Stromal cell of bone marrow (primary cell): ENCODE results near the gene PALM2AKAP2.

Experiments
- DNase-seq: peaks from one replicate; pipeline ENCODE4 v3.0.0-alpha.2; 2012; ENCODE audit warnings: low read depth

The PALM2AKAP2 gene

DNA sequence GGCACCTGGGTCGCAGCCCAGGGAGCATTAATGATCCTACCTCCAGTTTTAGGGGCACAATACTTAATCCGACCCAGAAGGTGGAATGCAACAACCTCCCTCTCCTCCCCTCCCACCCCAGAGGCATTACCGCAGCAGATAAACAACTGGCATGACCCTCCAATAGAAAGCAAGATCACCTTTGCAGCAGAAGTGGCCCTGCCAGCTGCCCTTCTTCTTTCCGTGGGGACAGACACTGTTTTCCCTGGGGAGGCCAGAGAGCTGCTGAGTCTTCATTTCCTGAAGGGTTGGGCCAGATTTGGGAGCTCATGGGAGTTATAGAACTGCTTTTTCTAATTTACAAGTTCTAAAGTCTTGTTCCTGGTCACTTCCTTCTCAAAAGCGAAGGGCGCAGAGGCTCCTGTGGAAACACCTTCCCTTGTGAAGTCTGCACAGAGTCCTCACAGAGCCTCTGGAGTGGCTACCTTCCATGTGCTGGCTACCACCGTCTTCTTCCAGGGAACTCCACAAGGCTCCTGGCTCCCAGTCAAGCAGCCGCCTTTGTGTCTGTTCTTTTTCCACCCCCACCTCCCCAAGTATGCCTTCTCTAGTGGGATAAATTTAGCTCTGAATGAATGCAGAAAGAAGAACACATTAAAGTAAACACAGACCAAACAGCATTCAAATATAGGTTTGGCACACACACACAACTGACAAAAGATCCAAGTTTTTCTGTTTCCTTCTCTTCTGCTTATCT is 8.0 kb upstream of the PALM2AKAP2 start:
- no peak for DNase-seq

GRCh38 chr9:109775516-109775915 is 4.5 kb upstream of the PALM2AKAP2 start:
- DNase-seq = peak; percentile 60

DNA sequence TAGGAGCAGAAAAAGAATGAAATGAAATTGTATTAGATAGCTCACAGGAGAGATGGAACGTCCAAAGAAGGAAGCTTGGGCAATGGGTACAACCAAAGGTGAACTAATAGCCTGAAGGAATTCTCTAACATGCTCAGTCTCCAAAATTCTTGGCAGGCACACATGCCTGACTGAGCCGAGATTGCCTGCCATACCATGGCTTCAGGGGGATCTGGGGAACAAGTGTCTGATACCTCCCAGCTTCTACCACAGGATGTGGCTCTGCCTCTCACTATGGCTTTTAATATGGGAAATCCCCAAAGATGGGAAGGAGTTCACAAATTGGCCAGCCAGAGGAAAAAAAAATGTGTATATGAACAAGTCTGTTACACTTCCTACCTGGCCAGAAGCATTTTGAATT is 3.6 kb upstream of the PALM2AKAP2 start:
- no peak for DNase-seq

DNA sequence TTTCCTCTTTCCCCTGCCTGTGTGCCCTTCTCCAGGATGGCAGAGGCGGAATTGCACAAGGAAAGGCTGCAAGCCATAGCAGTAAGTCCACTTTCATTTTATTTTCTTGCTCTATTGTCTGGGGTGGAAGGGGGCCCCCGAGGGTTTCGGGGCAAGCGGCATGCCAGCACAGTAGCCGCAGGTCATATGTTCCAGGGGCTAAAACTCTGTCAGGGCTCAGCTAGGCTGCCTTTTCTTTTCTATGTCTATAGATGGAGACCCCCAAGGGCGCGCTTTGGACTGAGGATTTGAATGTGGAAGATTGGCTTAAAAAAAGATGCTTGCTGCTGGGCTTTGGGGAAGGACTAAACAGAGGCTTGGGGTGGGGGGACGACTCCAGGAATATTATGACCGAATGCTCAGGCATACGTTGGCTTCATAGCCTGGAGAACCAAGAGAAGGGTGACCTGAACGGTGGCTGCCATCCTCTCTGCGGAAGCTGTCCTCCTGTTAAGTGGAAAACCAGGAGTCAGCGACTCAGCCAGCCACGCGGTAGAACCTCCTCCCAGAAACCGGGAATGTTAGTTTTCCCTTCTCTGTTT is 545 bp downstream of the PALM2AKAP2 start:
- DNase-seq = no peak

- DNase-seq = no peak
Measured at GRCh38 chr9:109781086-109781485, 1.1 kb downstream of the PALM2AKAP2 start.

DNA sequence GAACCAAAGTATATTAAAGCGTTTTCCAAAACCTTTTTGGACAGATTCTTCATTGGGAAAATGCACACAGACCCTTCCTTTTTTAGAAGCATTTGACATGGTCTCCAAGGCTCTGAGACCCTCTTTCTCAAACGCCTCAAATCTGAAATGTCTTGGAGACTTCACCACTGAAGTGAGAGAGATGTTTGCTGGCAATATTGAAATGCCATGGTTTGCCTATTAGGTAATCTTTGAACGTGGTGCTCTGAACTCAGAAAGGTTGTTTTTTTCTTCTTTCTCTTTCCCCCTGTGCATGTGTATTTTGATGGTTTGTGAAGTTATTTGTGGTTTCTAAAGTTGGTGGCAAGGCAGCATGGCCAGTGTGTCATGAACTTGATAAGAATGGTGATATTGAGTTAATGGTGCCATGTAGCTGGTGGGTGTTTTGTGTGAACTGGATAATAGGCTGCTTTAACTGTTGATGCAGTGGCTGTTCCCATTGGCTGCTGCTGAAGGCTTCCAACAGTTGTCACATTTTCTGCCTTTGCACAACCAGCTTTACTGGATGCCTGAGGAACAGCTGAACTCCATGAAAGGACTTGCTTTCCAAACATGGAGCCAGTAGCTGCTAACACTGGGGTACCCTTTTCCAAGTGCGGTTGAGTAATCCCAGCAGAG is 1.7 kb downstream of the PALM2AKAP2 start:
- DNase-seq = no peak

DNA sequence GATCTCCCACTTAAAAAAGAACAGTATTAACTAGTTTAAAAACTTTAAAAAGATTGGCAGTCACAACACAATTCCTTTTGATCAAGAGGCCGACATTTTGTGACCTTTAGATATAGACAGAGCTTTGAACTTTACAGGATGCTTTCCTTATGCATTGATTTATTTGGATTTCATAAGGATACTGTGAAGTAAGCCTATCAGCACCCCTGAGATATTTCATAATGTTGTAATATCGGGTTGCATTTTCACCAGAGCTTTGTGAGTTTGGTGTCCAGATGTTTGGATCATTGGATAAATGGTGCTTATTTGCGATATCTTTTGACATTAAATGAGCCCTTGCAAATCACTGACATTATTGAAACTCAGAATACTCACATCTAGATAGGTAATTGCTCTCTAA is 7.7 kb downstream of the PALM2AKAP2 start:
- no peak for DNase-seq

GRCh38 chr9:109789556-109789955 is 9.6 kb downstream of the PALM2AKAP2 start:
- no peak for DNase-seq

DNA sequence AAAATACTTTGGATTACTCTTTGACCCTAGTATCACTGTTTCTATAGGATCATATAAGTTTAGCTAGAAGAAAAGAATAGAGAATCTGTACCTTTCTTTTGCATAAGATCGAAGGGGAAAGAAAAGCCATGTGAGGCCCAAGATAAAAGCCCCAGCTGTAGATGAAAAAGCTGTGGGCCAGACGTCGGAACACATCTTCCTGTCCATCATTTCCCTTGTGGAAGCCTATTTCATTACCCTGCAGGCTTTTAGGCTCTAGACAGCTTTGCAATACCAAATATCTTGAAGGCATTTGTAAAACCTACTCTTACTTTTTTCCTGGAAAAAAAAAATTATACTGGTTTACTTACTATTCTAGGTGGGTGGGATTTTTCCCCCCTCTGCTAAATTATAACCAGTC is 10.0 kb downstream of the PALM2AKAP2 start:
- DNase-seq = no peak

DNA sequence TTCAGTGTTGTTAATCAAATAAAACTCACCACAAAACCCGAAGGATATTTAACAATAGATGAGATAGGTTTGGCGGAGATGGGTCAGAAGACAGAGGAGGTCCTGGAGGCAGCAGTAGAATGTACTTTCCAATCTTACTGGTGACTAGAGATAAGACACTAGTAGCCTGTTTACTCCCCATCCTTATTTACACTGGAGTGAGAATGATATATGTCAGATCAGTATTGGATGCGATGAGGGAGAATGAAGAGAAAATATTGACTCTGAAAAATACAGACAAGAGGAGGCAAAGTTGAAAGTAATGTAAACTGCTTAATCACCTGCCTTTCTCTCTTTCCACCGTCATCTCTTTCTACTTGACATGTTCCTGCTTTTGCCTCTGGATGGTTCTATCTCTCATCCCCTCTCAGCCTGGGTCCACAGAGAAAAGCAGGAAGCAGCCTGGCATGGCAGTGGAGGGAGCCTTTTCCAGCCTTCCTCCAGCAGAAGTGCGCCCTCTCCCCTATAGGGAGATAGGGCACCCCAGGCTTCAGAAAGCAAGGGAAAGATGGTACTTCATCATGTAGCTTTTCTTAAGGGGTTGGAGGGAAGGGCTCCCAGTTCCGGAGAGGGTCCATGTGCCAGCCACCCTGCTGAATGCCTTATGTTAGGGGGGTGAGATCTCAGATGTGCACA is 11.1 kb downstream of the PALM2AKAP2 start:
- no peak for DNase-seq

GRCh38 chr9:109791747-109792146 is 11.7 kb downstream of the PALM2AKAP2 start:
- no peak for DNase-seq

GRCh38 chr9:109792951-109793546 is 13.1 kb downstream of the PALM2AKAP2 start:
- peak; percentile 83 for DNase-seq

DNA sequence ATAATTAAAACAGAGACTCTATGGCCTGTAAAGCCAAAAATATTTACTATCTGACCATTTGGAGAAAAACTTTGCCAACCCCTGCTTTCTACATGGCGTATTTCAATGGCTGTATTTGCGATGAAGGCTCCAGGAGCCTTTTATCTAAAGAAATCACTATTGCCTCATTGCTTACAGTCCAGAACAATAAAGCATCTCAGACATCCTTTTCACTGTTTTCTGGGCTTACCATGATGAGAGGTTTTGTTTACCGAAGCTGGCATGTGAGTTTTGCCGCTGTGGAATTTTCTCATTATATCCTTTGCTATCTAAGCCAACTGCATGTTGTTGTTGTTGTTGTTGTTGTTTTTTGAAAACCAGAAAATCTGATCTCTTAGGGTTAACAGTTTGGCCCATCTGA is 13.9 kb downstream of the PALM2AKAP2 start:
- no peak for DNase-seq

GRCh38 chr9:109794361-109795012 is 14.5 kb downstream of the PALM2AKAP2 start:
- peak; percentile 27 for DNase-seq

- no peak for DNase-seq
Measured at GRCh38 chr9:109795613-109796012, 15.6 kb downstream of the PALM2AKAP2 start.

GRCh38 chr9:109796078-109796477 is 16.1 kb downstream of the PALM2AKAP2 start:
- no peak for DNase-seq

DNA sequence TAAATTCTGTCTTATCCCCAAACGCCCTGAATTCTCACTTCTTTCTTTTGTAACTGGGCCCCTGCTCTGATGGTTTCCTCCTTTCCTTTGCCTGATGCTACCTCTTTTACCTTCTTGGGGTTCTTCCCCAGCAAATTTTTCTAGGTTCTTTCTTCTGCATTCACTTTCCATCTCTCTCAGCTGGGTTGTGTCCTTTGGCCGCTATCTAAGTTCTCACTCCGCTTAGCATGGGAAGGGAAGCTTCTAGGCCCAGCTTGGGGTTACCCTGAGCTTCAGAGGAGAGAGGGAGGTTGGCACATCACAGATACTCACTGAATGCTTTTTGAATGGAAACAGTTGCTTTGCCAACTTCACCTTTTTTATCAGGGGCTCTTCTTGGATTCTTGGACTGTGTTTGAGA is 17.0 kb downstream of the PALM2AKAP2 start:
- DNase-seq = no peak

GRCh38 chr9:109797509-109797908 is 17.5 kb downstream of the PALM2AKAP2 start:
- DNase-seq = no peak

DNA sequence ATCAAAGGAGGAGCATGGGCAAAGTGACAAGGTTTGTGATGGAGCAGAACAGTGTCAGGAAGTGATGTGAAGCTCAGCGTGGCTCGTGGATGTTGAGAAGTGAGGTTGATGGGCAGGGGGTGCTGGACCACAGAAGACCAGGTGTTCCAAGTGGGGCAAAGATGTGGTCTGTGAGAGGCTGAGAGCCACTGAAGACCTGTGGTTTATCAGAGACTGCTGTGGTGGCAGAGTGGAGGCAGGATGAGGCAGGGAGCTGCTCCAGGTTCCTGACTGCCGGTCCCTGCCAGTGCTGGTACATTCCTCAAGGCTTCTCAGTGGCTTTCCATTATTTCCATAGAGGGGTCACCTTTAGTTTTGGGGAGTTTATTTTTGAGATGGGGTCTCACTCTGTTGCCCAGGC is 19.1 kb downstream of the PALM2AKAP2 start:
- DNase-seq = no peak

DNA sequence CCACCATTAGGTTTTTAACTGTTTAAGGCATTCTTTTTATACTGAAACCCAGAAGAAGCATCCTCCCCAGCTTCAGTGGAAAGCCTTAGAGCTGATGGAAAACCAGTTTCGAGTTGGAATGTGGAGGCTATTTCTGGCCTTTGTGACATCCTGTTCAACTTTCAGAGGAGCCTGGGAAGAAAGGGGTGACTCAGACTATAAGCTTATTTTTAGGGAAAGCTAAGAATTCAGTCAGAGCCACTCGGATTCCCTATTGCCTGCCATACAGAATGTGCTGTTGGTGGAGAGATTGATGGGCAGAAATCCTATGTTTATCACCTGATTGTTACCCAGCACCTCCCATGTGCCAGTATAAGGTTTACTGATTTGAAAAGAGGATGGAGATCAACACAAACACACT is 19.8 kb downstream of the PALM2AKAP2 start:
- DNase-seq = peak; percentile 74

DNA sequence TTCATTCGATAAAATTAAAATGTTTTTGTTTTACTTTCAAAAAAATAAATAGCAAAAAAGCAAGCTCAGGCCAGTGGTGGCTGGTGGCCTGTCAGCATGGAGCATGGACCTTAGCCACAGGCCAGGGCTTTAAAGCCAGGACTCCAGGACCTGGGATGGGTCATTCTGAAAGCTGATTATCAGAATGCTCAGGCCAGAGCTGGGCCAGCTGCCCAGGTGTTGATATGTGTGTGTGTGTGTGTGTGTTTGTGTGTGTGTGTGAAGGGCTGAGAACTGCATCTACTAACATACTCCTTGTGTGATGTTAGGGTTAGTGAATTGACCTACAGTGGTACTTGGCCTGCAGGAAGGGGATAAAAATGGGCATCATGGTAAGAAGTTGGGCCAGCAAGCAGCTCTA is 21.5 kb downstream of the PALM2AKAP2 start:
- no peak for DNase-seq

- no peak for DNase-seq
Measured at GRCh38 chr9:109802491-109802890, 22.5 kb downstream of the PALM2AKAP2 start.
